HepG2 (cell line): Measurements from ENCODE around the gene PTGR2. TPM values are rescaled to one million over a fixed set of nuclear protein-coding genes. Genes with fewer than 3 reads are reported as not detected.

Experiments used
- AHDC1 ChIP-seq: sonication (generic); formaldehyde crosslinking; IDR thresholded peaks from 2 replicates; pipeline ENCODE4 v1.5.1; 2020; ENCODE audit warnings: mild to moderate bottlenecking, missing genetic modification reagents, borderline replicate concordance
- CHCHD3 ChIP-seq: sonication (generic); formaldehyde crosslinking; IDR thresholded peaks from 2 replicates; pipeline ENCODE4 v1.8.0; 2022; ENCODE audit warnings: mild to moderate bottlenecking, missing genetic modification reagents, moderate library complexity
- HNF4G ChIP-seq, 2 experiments: sonication (generic) in 1 of 2; formaldehyde crosslinking in 1 of 2; IDR thresholded peaks; 2 replicates each; pipeline versions ENCODE4 v1.4.0 to v1.6.1; 2011 to 2020; ENCODE audit warnings: borderline replicate concordance in 2 of 2, low read depth in 2 of 2, mild to moderate bottlenecking in 2 of 2, low read length in 1 of 2, missing genetic modification reagents in 1 of 2, moderate library complexity in 1 of 2
- ISX ChIP-seq: sonication (generic); formaldehyde crosslinking; conservative IDR thresholded peaks from 2 replicates; pipeline ENCODE4 v1.5.0; 2020; ENCODE audit warnings: missing genetic modification reagents
- KDM3A ChIP-seq: IDR thresholded peaks from 2 replicates; pipeline ENCODE4 v1.6.1; 2018; ENCODE audit warnings: low read depth, missing compliant biosample characterization
- KLF9 ChIP-seq: IDR thresholded peaks from 2 replicates; pipeline ENCODE4 v1.6.1; 2016; ENCODE audit warnings: low read depth
- MZF1 ChIP-seq: sonication (generic); formaldehyde crosslinking; IDR thresholded peaks from 2 replicates; pipeline ENCODE4 v1.8.1; 2023; ENCODE audit warnings: mild to moderate bottlenecking, missing genetic modification reagents, borderline replicate concordance
- NAIF1 ChIP-seq: sonication (generic); formaldehyde crosslinking; IDR thresholded peaks from 2 replicates; pipeline ENCODE4 v1.5.0; 2020; ENCODE audit warnings: mild to moderate bottlenecking, missing genetic modification reagents, borderline replicate concordance
- PAF1 ChIP-seq: IDR thresholded peaks from 2 replicates; pipeline ENCODE4 v1.6.1; 2016; ENCODE audit warnings: missing genetic modification reagents, missing compliant biosample characterization
- PTBP1 ChIP-seq: fragments of 200-400 bp; formaldehyde crosslinking; IDR thresholded peaks from 2 replicates; pipeline ENCODE4 v1.6.1; 2018; ENCODE audit warnings: low read length, low read depth; ENCODE audit not compliant: poor library complexity, severe bottlenecking
- SKI ChIP-seq: fragments of 450-650 bp; IDR thresholded peaks from one replicate; pipeline ENCODE4 v1.6.1; 2018; ENCODE audit warnings: mild to moderate bottlenecking; ENCODE audit not compliant: partially characterized antibody
- TCF7L2 ChIP-seq: IDR thresholded peaks from 2 replicates; pipeline ENCODE4 v1.6.1; 2011; ENCODE audit warnings: mild to moderate bottlenecking, low read depth, low read length, moderate library complexity
- TEAD3 ChIP-seq: optimal IDR thresholded peaks from 2 replicates; pipeline ENCODE3; 2016; ENCODE audit warnings: borderline replicate concordance
- ZBTB44 ChIP-seq: sonication (generic); formaldehyde crosslinking; IDR thresholded peaks from 2 replicates; pipeline ENCODE4 v1.4.0; 2020; ENCODE audit warnings: missing genetic modification reagents
- ZIK1 ChIP-seq: sonication (generic); formaldehyde crosslinking; IDR thresholded peaks from 2 replicates; pipeline ENCODE4 v1.5.0; 2020; ENCODE audit warnings: mild to moderate bottlenecking, low read depth, missing genetic modification reagents, borderline replicate concordance
- ZNF367 ChIP-seq: sonication (generic); formaldehyde crosslinking; IDR thresholded peaks from 2 replicates; pipeline ENCODE4 v1.4.0; 2020; ENCODE audit warnings: missing genetic modification reagents, borderline replicate concordance
- ZNF44 ChIP-seq: sonication (generic); formaldehyde crosslinking; IDR thresholded peaks from 2 replicates; pipeline ENCODE4 v1.5.1; 2020; ENCODE audit warnings: mild to moderate bottlenecking, missing genetic modification reagents
- ZNF569 ChIP-seq: sonication (generic); formaldehyde crosslinking; IDR thresholded peaks from 2 replicates; pipeline ENCODE4 v1.5.0; 2020; ENCODE audit warnings: mild to moderate bottlenecking, missing genetic modification reagents, moderate library complexity, borderline replicate concordance
- ZNF629 ChIP-seq: sonication (generic); formaldehyde crosslinking; conservative IDR thresholded peaks from 2 replicates; pipeline ENCODE4 v1.5.0; 2020; ENCODE audit warnings: missing genetic modification reagents
- ZNF704 ChIP-seq: sonication (generic); formaldehyde crosslinking; IDR thresholded peaks from 2 replicates; pipeline ENCODE4 v1.8.1; 2023; ENCODE audit warnings: mild to moderate bottlenecking, inconsistent platforms, moderate library complexity, missing genetic modification reagents, borderline replicate concordance
- ZNF724P ChIP-seq: sonication (generic); formaldehyde crosslinking; IDR thresholded peaks from 2 replicates; pipeline ENCODE4 v1.8.0; 2022; ENCODE audit warnings: missing genetic modification reagents, borderline replicate concordance
- ZNF761 ChIP-seq: sonication (generic); formaldehyde crosslinking; conservative IDR thresholded peaks from 2 replicates; pipeline ENCODE4 v1.4.0; 2020; ENCODE audit warnings: mild to moderate bottlenecking, missing genetic modification reagents
- polyA plus RNA-seq, 8 experiments: library from polyadenylated mRNA; depleted of rRNA in 3 of 8; stranded (reverse) in 7 of 8; unstranded in 1 of 8; fragments of >200 nt; fragmentation: Illumina TruSeq in 4 of 8; extraction: Trizol in 4 of 8; gene quantifications; 2 replicates each; pipeline versions ENCODE4 v1.2.1 to v1.2.3, GENCODE V29; 2011 to 2016; ENCODE audit warnings: low read depth in 4 of 8, missing spikeins in 1 of 8, mixed read lengths in 1 of 8; ENCODE audit not compliant: insufficient read depth in 1 of 8
- total RNA-seq, 5 experiments: library from RNA; depleted of rRNA; stranded (reverse); fragments of >200 nt; fragmentation: Illumina TruSeq; extraction: Trizol; gene quantifications; 2 replicates each; pipeline ENCODE4 v1.2.3, GENCODE V29; 2016; ENCODE audit warnings: low read depth in 1 of 5

PTGR2 gene
- total and polyA plus RNA-seq, 2 of the 13 experiments (the other 11 are each of a cell fraction or from before 2014, with no cell fraction given): 3.0 to 4.3 TPM

GRCh38 chr14:73802431-73803188 is 49.0 kb upstream of the PTGR2 start (continued):
- TF ChIP-seq TCF7L2: no peak
- TF ChIP-seq ZNF704 (CRISPR knock-in tag): no peak
- TF ChIP-seq ISX (CRISPR knock-in tag): no peak
- TF ChIP-seq NAIF1 (CRISPR knock-in tag): no peak
- TF ChIP-seq ZNF367: no peak
- TF ChIP-seq AHDC1 (CRISPR knock-in tag): no peak
- no peak for TF ChIP-seq KLF9 (CRISPR knock-in tag)
- TF ChIP-seq PAF1 (CRISPR knock-in tag): no peak
- TF ChIP-seq KDM3A: no peak
- TF ChIP-seq ZNF761: no peak
- no peak for TF ChIP-seq ZIK1
- no peak for TF ChIP-seq ZBTB44 (CRISPR knock-in tag)
- TF ChIP-seq TEAD3: peak; percentile 7
- no peak for TF ChIP-seq ZNF569 (CRISPR knock-in tag)
- TF ChIP-seq ZNF44 (CRISPR knock-in tag): no peak
- no peak for TF ChIP-seq CHCHD3 (CRISPR knock-in tag)
- 0 out of 2 replicates have a peak, but pooled peaks have one; percentile 39 for TF ChIP-seq ZNF724P (CRISPR knock-in tag)
- no peak for TF ChIP-seq PTBP1
- TF ChIP-seq HNF4G (IDR thresholded peaks at IDR 0.05; ENCODE audit: borderline replicate concordance, low read depth, low read length): no peak
- TF ChIP-seq HNF4G (CRISPR knock-in tag; IDR thresholded peaks at IDR 0.05; ENCODE audit: borderline replicate concordance, low read depth): peak; percentile 26; the same call in 1 of the 2 replicates
- TF ChIP-seq SKI: no peak
- TF ChIP-seq ZNF629 (CRISPR knock-in tag): no peak
- TF ChIP-seq MZF1 (CRISPR knock-in tag): no peak
